Karpas-422 (cell line): ENCODE results near the gene SLC52A1. TPM values are rescaled to one million over a fixed set of nuclear protein-coding genes. Genes with fewer than 3 reads are reported as not detected.

ENCODE experiments used
- DNase-seq: peaks from one replicate; pipeline ENCODE4 v3.0.0-alpha.2; 2015
- H2AFZ ChIP-seq: fragments of 200-600 bp; sonication (generic); 2 replicates; pipeline ENCODE4 v1.6.1; 2014; ENCODE audit warnings: antibody characterized with exemption, low read length, mixed read lengths
- H3K27ac ChIP-seq: fragments of 200-600 bp; sonication (generic); 2 replicates; pipeline ENCODE4 v1.5.1; 2014; ENCODE audit warnings: mild to moderate bottlenecking, low read length, moderate library complexity
- H3K27me3 ChIP-seq: fragments of 200-600 bp; sonication (generic); 2 replicates; pipeline ENCODE4 v1.6.1; 2014; ENCODE audit warnings: low read length, mixed read lengths
- H3K36me3 ChIP-seq: fragments of 200-600 bp; sonication (generic); 2 replicates; pipeline ENCODE4 v1.6.1; 2014; ENCODE audit warnings: low read length, mixed read lengths; ENCODE audit not compliant: insufficient read depth
- H3K4me1 ChIP-seq: fragments of 200-600 bp; sonication (generic); 2 replicates; pipeline ENCODE4 v1.6.1; 2014; ENCODE audit warnings: mild to moderate bottlenecking, low read length, mixed read lengths
- H3K4me2 ChIP-seq: fragments of 200-600 bp; sonication (generic); 2 replicates; pipeline ENCODE4 v1.6.1; 2014; ENCODE audit warnings: low read length, low read depth, mild to moderate bottlenecking; ENCODE audit not compliant: poor library complexity, severe bottlenecking
- H3K4me3 ChIP-seq: fragments of 200-600 bp; sonication (generic); 2 replicates; pipeline ENCODE4 v1.5.1; 2014; ENCODE audit warnings: mild to moderate bottlenecking, antibody characterized with exemption, low read length, mixed read lengths
- H3K79me2 ChIP-seq: fragments of 200-600 bp; sonication (generic); 2 replicates; pipeline ENCODE4 v1.6.1; 2014; ENCODE audit warnings: mild to moderate bottlenecking, low read length, mixed read lengths
- H3K9ac ChIP-seq: fragments of 200-600 bp; sonication (generic); 2 replicates; pipeline ENCODE4 v1.6.0; 2014; ENCODE audit warnings: low read length
- H3K9me2 ChIP-seq: fragments of 200-600 bp; sonication (generic), shearing (Covaris generic); replicated peaks from 2 replicates; pipeline ENCODE4 v1.6.0; 2014; ENCODE audit warnings: mild to moderate bottlenecking, low read length, moderate library complexity; ENCODE audit not compliant: insufficient read depth
- H3K9me3 ChIP-seq: fragments of 300-700, 200-600 bp; sonication (generic); 2 replicates; pipeline ENCODE4 v1.6.1; 2014; ENCODE audit warnings: low read length, mixed read lengths
- H4K20me1 ChIP-seq: fragments of 200-600 bp; sonication (generic); 2 replicates; pipeline ENCODE4 v1.6.1; 2014; ENCODE audit warnings: mild to moderate bottlenecking, antibody characterized with exemption, low read length, low read depth; ENCODE audit not compliant: insufficient read depth
- total RNA-seq: library from RNA; depleted of rRNA; stranded (reverse); fragments of >200 nt; shearing (Covaris generic); gene quantifications from 2 replicates; pipeline ENCODE4 v1.2.3, GENCODE V29; 2014; ENCODE audit warnings: low replicate concordance

The SLC52A1 gene
- total RNA-seq, 1 experiment from 2014 or later, result not detected

DNA sequence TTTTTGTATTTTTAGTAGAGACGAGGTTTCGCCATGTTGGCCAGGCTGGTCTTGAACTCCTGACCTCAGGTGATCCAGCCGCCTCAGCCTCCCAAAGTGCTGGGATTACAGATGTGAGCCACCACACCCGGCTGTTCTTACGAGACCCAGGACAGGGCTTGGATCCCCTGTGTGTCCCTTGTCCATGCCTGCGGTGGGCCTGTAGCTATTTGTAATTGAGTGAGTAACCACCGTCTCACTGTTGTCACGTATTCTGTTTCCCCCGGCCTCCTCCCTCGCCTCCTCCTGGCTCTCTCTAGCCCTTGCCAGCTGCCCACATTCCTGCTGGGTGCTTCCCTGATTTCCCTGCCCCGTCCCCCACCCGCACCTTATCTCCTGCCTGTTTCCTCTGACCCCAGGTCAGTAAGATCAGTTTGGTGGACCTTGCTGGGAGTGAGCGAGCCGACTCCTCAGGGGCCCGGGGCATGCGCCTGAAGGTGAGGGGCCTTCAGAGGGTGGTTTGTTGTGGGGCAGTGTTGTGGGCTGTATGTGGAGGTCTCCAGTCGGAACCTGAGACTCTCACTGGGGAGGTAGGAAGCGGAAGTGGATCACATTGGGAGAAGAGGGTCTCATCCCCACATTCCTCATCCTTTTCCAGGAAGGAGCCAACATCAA, 31.9 kb downstream of the SLC52A1 start:
- Histone ChIP-seq H3K79me2 (peaks cover 16% of the 10 kb centered on the region), H3K27me3 (no peaks in the 10 kb centered on the region), H3K4me1 (peaks cover 12% of the 10 kb centered on the region), H3K27ac (no peak overlapping the region), H3K9me2 (no peaks in the 10 kb centered on the region), H4K20me1 (no peaks in the 10 kb centered on the region), H3K4me2 (no peak overlapping the region), H3K36me3 (peaks cover 12% of the 10 kb centered on the region), H3K4me3 (no peak overlapping the region), H2AFZ (no peak overlapping the region), H3K9ac (no peak overlapping the region), H3K9me3 (no peaks in the 10 kb centered on the region)
- DNase-seq, result no peak

DNA sequence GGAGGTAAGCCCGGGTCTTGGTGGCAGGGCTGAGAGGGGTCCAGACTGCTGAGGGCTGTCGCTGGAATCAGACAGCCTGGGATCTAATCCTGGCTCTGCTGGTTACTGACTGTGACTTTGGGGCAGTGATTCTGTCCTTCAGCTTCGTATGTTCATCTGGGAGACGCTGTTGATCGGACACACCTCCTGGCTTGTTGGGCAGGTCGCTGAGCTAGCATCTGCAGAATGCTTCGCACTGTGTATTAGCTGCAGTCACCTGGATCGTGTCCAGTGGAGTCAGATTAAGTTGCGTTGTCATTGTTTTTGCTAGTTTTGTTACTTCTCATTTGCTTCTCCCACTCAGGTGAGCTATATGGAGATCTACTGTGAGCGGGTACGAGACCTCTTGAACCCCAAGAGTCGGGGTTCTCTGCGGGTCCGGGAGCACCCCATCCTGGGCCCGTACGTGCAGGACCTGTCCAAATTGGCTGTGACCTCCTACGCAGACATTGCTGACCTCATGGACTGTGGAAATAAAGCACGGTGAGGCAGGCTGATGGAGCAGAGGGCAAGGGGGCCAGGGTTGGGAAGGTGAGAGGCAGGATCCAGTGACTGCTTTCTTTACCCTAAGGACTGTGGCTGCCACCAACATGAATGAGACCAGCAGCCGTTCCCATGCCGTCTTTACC, 33.0 kb downstream of the SLC52A1 start:
- Histone ChIP-seq H2AFZ (no peak overlapping the region), H3K4me3 (no peak overlapping the region), H3K4me2 (no peak overlapping the region), H3K27ac (no peak overlapping the region), H3K27me3 (no peaks in the 10 kb centered on the region), H3K36me3 (peaks cover 7% of the 10 kb centered on the region; the same call in 1 of the 2 replicates), H4K20me1 (no peaks in the 10 kb centered on the region), H3K9ac (no peak overlapping the region), H3K79me2 (peaks cover 21% of the 10 kb centered on the region), H3K4me1 (peaks cover 13% of the 10 kb centered on the region), H3K9me3 (no peaks in the 10 kb centered on the region), H3K9me2 (no peaks in the 10 kb centered on the region)
- no peak for DNase-seq

DNA sequence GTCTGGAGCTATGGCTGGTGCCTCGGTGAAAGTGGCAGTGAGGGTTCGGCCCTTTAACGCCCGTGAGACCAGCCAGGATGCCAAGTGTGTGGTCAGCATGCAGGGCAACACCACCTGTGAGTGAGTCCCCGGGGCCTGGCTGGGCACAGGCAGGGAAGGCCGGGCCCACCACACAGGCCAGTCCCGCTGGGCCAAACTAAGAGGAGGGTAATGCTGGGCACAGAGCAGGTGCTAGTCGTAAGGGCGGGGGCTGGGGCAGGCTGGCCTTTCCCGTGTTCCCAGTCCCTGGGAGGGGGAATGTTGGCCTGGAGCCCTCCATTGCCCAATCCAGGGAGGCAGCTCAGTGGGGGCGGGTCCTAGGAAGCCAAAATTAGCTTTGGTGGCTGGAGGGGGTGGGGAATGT, 35.0 kb downstream of the SLC52A1 start:
- Histone ChIP-seq H3K9ac (no peak overlapping the region), H3K9me3 (no peaks in the 10 kb centered on the region), H3K9me2 (no peaks in the 10 kb centered on the region), H3K36me3 (peaks cover 7% of the 10 kb centered on the region; the same call in 1 of the 2 replicates), H4K20me1 (no peaks in the 10 kb centered on the region), H3K27ac (no peak overlapping the region), H3K4me2 (no peak overlapping the region), H3K4me3 (no peak overlapping the region), H2AFZ (no peak overlapping the region), H3K4me1 (peaks cover 18% of the 10 kb centered on the region), H3K79me2 (peaks cover 21% of the 10 kb centered on the region), H3K27me3 (no peaks in the 10 kb centered on the region)
- no peak for DNase-seq

DNA sequence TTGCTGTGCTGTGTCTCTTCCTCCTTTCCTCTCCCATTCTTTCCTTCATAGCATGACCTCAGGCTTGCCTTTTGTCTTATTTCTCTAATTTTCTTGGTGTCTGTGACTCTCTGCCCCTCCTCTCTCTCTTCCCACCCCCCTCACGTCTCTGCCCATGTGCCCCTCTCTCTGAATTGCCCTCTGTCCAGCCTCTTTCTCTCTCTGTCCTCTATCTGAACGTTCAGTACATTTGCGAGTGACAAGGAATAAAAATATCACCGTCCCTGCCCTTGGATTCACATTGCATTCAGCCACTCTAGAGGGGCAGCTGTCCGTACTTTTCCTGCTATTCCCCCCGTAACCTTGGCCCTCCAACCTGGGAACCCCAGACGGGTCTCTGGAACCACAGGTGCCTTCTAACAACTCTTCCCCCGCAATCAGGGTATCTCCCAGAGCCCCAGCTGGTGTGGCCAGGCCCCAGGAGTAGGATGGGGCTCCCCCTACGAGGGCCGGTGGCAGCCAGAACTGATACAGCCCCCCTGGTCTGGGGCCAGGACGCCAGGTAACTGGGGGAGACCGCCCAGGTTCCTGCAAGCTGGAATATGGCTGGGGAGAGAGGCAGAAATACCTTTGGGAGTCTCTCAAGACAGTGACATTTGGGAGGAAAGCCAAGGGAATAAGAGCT, 35.7 kb downstream of the SLC52A1 start:
- peak overlapping the region; percentile 37; the same call in 1 of the 2 replicates for H3K27ac ChIP-seq
- DNase-seq, result no peak
- H3K9ac ChIP-seq, result peak overlapping the region; percentile 92

DNA sequence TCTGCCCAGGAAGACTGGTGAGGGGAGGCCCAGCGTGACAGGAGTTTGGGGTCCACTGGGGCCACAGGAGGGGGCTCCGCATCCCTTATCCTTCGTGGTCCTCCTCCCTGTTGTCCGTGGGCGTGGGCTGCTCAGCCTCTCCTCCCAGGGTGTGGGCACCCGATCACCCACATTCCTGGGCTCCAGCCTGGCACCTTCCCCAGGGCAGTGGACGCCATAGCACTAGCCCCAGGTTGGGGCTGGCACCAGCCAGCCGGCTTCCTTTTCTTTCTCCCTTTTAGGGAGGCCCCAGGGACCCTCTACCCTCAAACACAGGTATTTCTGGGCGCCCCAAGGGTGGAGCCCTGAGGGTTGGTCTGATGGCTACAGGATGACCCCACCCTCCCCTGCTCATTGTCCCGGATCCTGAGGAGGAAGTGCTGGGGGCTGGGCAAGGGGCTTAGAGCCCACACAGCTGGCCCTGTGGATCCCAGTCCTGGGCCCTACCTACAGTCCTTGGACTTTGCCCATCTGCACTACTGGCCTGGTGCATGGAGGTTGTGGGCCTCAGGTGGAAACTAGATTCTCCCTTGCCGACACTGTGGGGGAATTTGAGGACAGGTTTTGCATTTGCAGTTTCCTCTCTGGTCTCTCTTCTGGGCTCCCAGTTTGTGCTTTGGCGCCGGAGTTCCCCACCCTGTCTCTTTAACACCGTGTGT, 36.3 kb downstream of the SLC52A1 start:
- no peaks in the 10 kb centered on the region for H3K27me3 ChIP-seq
- peak overlapping the region; percentile 86 for H3K4me2 ChIP-seq
- peak overlapping the region; percentile 37 for H3K27ac ChIP-seq
- no peak overlapping the region for H2AFZ ChIP-seq
- DNase-seq, result peak; percentile 54
- H3K9me2 ChIP-seq, result no peaks in the 10 kb centered on the region
- H4K20me1 ChIP-seq, result no peaks in the 10 kb centered on the region
- H3K4me1 ChIP-seq, result peaks cover 18% of the 10 kb centered on the region
- H3K79me2 ChIP-seq, result peaks cover 21% of the 10 kb centered on the region
- H3K9me3 ChIP-seq, result no peaks in the 10 kb centered on the region
- H3K4me3 ChIP-seq, result peak overlapping the region; percentile 78
- peak overlapping the region; percentile 92 for H3K9ac ChIP-seq
- 0 out of 2 replicates have a peak, but pooled peaks cover 3% of the 10 kb centered on the region for H3K36me3 ChIP-seq

More for the DNA sequence above, 35.7 kb downstream of the SLC52A1 start:
- Histone ChIP-seq H3K4me3 (peak overlapping the region; percentile 78), H3K4me1 (peaks cover 18% of the 10 kb centered on the region), H3K36me3 (peaks cover 7% of the 10 kb centered on the region; the same call in 1 of the 2 replicates), H2AFZ (no peak overlapping the region), H3K9me2 (no peaks in the 10 kb centered on the region), H3K9me3 (no peaks in the 10 kb centered on the region), H4K20me1 (no peaks in the 10 kb centered on the region), H3K4me2 (peak overlapping the region; percentile 86), H3K79me2 (peaks cover 21% of the 10 kb centered on the region), H3K27me3 (no peaks in the 10 kb centered on the region)

DNA sequence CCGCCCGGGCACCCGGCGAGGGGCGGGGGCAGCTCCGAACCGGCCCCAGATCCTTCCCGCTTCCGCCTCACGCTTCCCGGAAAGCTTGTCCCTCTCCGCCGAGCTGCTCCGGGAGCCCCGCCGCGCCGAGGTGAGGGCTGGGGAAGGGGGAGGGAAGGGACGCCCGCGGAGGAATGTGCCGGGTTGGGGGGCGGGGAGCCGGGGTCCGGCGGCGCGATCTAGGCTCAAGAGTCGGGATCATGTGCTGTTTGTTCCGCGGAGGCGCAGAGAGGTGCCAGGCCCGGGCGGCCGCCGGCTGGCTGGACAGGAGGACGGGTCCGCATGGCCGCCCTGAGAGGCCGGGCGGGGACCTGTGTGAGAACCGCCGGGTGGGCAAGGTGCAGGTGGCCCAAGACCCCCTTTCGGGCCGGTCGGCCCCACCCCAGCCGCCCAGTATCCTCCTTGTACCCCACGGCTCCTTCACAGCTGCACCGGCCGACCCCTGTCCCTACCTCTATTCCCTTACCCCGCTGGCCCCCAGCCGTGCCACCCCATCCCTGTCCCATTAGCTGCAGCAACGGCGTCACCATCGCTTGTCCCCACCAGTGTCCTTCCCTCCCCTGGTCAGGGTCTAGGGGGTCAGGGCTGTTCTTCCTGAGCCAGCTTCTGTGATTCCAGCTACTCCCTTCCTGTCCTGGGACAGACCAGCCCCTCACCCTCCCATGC, 37.0 kb downstream of the SLC52A1 start:
- no peak for DNase-seq
- H3K27me3 ChIP-seq, result no peaks in the 10 kb centered on the region
- peak overlapping the region; percentile 37 for H3K27ac ChIP-seq
- H4K20me1 ChIP-seq, result no peaks in the 10 kb centered on the region
- no peaks in the 10 kb centered on the region for H3K9me2 ChIP-seq
- H3K4me1 ChIP-seq, result peaks cover 18% of the 10 kb centered on the region
- peak overlapping the region; percentile 78 for H3K4me3 ChIP-seq
- H3K36me3 ChIP-seq, result 0 out of 2 replicates have a peak, but pooled peaks cover 2% of the 10 kb centered on the region
- H3K9me3 ChIP-seq, result no peaks in the 10 kb centered on the region
- H3K9ac ChIP-seq, result peak overlapping the region; percentile 92
- peak overlapping the region; percentile 86 for H3K4me2 ChIP-seq
- H3K79me2 ChIP-seq, result peaks cover 21% of the 10 kb centered on the region
- 0 out of 2 replicates have a peak overlapping the region, but pooled peaks have one; percentile 57 for H2AFZ ChIP-seq

DNA sequence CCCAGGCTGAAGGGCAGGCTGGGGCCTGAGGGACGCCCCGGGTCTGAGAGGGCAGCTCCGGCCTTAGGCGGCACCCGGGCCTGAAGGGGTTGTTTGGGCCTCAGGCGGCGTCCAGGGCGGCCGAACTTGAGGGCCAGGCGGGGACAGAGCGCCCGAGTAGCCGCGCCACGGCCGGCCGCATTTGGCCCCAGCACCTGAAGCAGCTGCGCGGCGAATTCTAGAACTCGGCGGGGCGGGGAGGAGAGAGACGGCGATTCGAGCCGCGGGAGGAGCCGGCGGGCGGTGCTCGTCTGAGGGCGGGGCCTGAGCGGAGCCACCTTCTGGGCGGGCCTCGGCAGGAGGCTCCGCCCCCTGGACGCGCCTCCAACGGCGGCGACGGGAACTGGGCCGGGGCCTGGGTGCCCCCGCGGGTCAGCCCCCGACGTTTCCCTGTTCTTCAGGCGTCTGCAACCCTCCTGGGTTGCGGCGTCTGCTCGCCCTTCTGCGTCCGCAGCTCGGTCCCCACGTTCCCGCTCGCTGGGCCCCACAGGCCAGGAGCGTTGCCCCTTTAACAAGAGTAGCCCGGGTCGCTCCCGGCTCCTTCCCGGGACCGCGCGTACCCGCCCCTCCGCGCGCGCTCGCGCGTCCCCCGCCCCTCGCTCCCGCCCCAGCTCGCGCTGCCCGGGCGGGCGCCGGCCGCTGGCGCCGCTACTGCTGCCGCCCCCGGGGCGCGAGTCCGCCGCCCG, 37.8 kb downstream of the SLC52A1 start, which contains the start of the genes INCA1 and KIF1C:
Gene INCA1, minus strand, starts transcription at position 221 of the 725 bp plus-strand sequence. CDS start 3,085 bp downstream, outside the sequence.
Gene KIF1C, plus strand, starts transcription at position 649 of the 725 bp plus-strand sequence. CDS start 2,297 bp downstream, outside the sequence.
- Histone ChIP-seq H3K36me3 (0 out of 2 replicates have a peak, but pooled peaks cover 2% of the 10 kb centered on the region), H3K9ac (peak within 1 kb of the TSS; percentile 92), H3K4me1 (peaks cover 18% of the 10 kb centered on the region), H2AFZ (0 out of 2 replicates have a peak within 1 kb of the TSS, but pooled peaks have one; percentile 57), H3K4me2 (peak within 1 kb of the TSS; percentile 86), H3K9me2 (no peaks in the 10 kb centered on the region), H3K9me3 (no peaks in the 10 kb centered on the region), H4K20me1 (no peaks in the 10 kb centered on the region), H3K27ac (peak within 1 kb of the TSS; percentile 37), H3K4me3 (peak within 1 kb of the TSS; percentile 78), H3K79me2 (peaks cover 21% of the 10 kb centered on the region), H3K27me3 (no peaks in the 10 kb centered on the region)
- peak; percentile 97 for DNase-seq
